Prostate gland (tissue), 2 donors: ENCODE measurements around the gene ZFHX2. TPM values are rescaled to one million over a fixed set of nuclear protein-coding genes. Genes with fewer than 3 reads are reported as not detected.

ENCODE experiments used
- DNase-seq: peaks from one replicate; pipeline ENCODE4 v3.0.0-alpha.2; 2019; ENCODE audit warnings: low spot score
- H3K27ac ChIP-seq, 2 donors: fragments of 200-600 bp; sonication (generic); 2 replicates each; pipeline ENCODE4 v1.5.1; 2017 to 2019
- H3K27me3 ChIP-seq: fragments of 200-600 bp; sonication (generic); replicated peaks from 2 replicates; pipeline ENCODE4 v1.5.1; 2019; ENCODE audit not compliant: insufficient read depth
- H3K36me3 ChIP-seq, 2 donors: fragments of 200-600 bp; sonication (generic); 1 replicate in 1 of 2; 2 replicates in 1 of 2; pipeline versions ENCODE4 v1.5.1 to v1.8.1; 2017 to 2019
- H3K4me1 ChIP-seq: fragments of 200-600 bp; sonication (generic); replicated peaks from 2 replicates; pipeline ENCODE4 v1.5.1; 2019
- H3K4me3 ChIP-seq, 2 donors: fragments of 200-600 bp; sonication (generic); 2 replicates each; pipeline ENCODE4 v1.5.1; 2017 to 2019
- H3K9me3 ChIP-seq: fragments of 200-600 bp; sonication (generic); 2 replicates; pipeline ENCODE4 v1.5.1; 2017
- CTCF ChIP-seq, 4 experiments: fragments of 200-600 bp in 2 of 4; fragments of 450-650 bp in 2 of 4; sonication (generic) in 2 of 4; IDR thresholded peaks; 1 replicate in 3 of 4; 2 replicates in 1 of 4; pipeline ENCODE4 v1.5.1; 2016 to 2019; ENCODE audit warnings: antibody characterized with exemption in 4 of 4, mild to moderate bottlenecking in 2 of 4, moderate library complexity in 2 of 4
- POLR2A ChIP-seq: fragments of 450-650 bp; IDR thresholded peaks from one replicate; pipeline ENCODE4 v1.6.1; 2016; ENCODE audit warnings: antibody characterized with exemption, mild to moderate bottlenecking
- POLR2AphosphoS5 ChIP-seq: sonication (generic); formaldehyde crosslinking; IDR thresholded peaks from one replicate; pipeline ENCODE4 v1.6.1; 2017; ENCODE audit warnings: antibody characterized with exemption
- WGBS: methylation state at CpG from one replicate; pipeline ENCODE4 v1.1.5; 2018; 5-methylcytosine and 5-hydroxymethylcytosine counted together
- intact Hi-C: fragments of 100-400 bp; cut with DNase I; formaldehyde crosslinking; loops from one replicate; pipeline ENCODE4 v1.14.2; 2022
- total RNA-seq, 2 donors: library from RNA; depleted of rRNA; stranded (reverse); fragments of >200 nt; gene quantifications; one replicate each; pipeline ENCODE4 v1.1.0, GENCODE V29; 2016

Gene ZFHX2
- total RNA-seq, 2 donors from 2014 or later, result 2.5 to 3.1 TPM

GRCh38 chr14:23572524-23572828 lies 20.9 kb upstream of the ZFHX2 start:
- Histone ChIP-seq H3K4me3 (no peak overlapping the region), H3K9me3 (no peaks in the 10 kb centered on the region), H3K27ac (no peak overlapping the region), H3K4me1 (no peaks in the 10 kb centered on the region), H3K36me3 (no peaks in the 10 kb centered on the region), H3K27me3 (peaks cover 14% of the 10 kb centered on the region)
- no peak for DNase-seq
- intact Hi-C loops, result no loop called here
- TF ChIP-seq POLR2AphosphoS5 (no peak), CTCF (IDR thresholded peaks at IDR 0.05) (no peak), POLR2A (no peak)
- 68% methylated on average over 4 of the region's 4 CpGs for WGBS

DNA sequence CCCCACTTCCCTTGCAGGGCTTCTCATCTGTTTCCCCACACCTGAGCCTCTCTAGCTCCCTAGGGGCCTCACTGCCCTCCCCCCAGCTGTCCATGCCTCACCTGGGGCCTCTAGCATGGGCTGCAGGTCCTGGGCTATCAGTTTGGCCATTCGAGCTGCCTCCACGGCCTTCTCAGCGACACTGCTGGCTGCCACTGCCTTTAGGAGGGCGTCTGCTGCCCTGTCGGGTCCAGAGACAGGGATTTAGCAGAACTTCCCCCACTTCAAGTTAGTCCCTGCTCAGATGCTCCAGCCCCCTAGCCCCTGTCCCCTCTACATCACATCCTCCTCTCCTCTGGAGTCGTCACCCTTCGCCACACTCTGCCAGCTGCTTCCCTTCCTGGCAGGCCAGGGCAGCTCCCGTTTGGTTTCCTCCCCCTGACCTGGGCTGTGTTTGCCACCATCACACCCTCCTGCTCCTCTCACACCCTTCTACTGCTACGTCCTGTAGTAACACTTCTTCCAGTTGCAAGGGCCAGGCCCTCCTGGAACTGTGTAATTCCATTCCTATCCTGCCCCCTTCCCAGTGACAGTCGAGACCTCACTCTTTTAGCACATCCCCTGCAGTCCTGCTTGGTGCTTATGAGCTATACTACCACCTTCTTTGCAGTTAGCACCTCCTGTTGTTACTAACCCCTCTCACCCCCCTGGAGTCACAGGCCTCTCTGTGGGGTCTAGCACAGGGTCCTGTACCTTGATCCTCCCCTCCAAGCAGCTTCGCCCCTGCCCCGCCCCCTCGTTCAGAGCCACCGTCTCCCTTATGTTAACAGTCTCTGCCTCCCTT lies 20.3 kb upstream of the ZFHX2 start:
- no peaks in the 10 kb centered on the region for H3K4me1 ChIP-seq

GRCh38 chr14:23570806-23571483 lies 19.4 kb upstream of the ZFHX2 start:
- intact Hi-C loops, result no loop called here
- no peak for TF ChIP-seq POLR2AphosphoS5
- no peak for TF ChIP-seq CTCF (IDR thresholded peaks at IDR 0.05)
- TF ChIP-seq POLR2A, result no peak
- DNase-seq, result no peak
- Histone ChIP-seq H3K36me3 (no peaks in the 10 kb centered on the region), H3K27me3 (peaks cover 2% of the 10 kb centered on the region), H3K4me1 (no peaks in the 10 kb centered on the region), H3K27ac (no peak overlapping the region), H3K4me3 (no peak overlapping the region), H3K9me3 (no peaks in the 10 kb centered on the region)
- 89% methylated on average over 22 of the region's 23 CpGs for WGBS

More for the DNA sequence above, 20.3 kb upstream of the ZFHX2 start:
- Histone ChIP-seq H3K27ac (no peak overlapping the region), H3K27me3 (peaks cover 9% of the 10 kb centered on the region), H3K9me3 (no peaks in the 10 kb centered on the region), H3K4me3 (no peak overlapping the region), H3K36me3 (no peaks in the 10 kb centered on the region)
- TF ChIP-seq POLR2A (no peak), CTCF (IDR thresholded peaks at IDR 0.05) (no peak), POLR2AphosphoS5 (no peak)
- 64% methylated on average over 14 of the region's 14 CpGs for WGBS
- DNase-seq, result no peak
- intact Hi-C loops, result no loop called here

GRCh38 chr14:23569443-23570151 lies 18.0 kb upstream of the ZFHX2 start:
- H3K4me3 ChIP-seq, result no peak overlapping the region
- no peaks in the 10 kb centered on the region for H3K27me3 ChIP-seq
- no peaks in the 10 kb centered on the region for H3K36me3 ChIP-seq
- intact Hi-C loops, result loop anchor here (10.0 kb wide), 1 partner anchor 245 kb away; the partner anchor contains the start of gene PABPN1
- H3K9me3 ChIP-seq, result no peaks in the 10 kb centered on the region
- 34% methylated on average over 7 of the region's 7 CpGs for WGBS
- no peak for DNase-seq
- TF ChIP-seq POLR2AphosphoS5 (peak; percentile 17), CTCF (IDR thresholded peaks at IDR 0.05) (peak in 1 of 4 experiments; percentile 37), POLR2A (peak; percentile 27)
- no peak overlapping the region for H3K27ac ChIP-seq
- H3K4me1 ChIP-seq, result no peaks in the 10 kb centered on the region
